HG02973 (cell line): Measurements from ENCODE around the gene CNOT4.

Source experiments
- ATAC-seq: cut with Tn5 transposase; IDR thresholded peaks from one replicate; pipeline ENCODE4 v1.9.1; 2021; ENCODE audit warnings: moderate library complexity; ENCODE audit not compliant: unreplicated experiment

The CNOT4 gene

GRCh38 chr7:135509839-135510591, at the start of gene CNOT4:
TSS of gene CNOT4 (minus strand) at chr7:135510102. CDS start at chr7:135438331, 71,771 bp downstream.
- ATAC-seq = peak; percentile 94

GRCh38 chr7:135558881-135559280, 49.0 kb upstream of the CNOT4 start:
- ATAC-seq = no peak

GRCh38 chr7:135558337-135558767, 48.5 kb upstream of the CNOT4 start:
- ATAC-seq = peak; percentile 70

- ATAC-seq = peak; percentile 62
Observed at GRCh38 chr7:135557455-135558336, 47.8 kb upstream of the CNOT4 start, which contains the start of gene NUP205. TSS of gene NUP205 (plus strand) at chr7:135557917. CDS start at chr7:135557945, 28 bp downstream.

GRCh38 chr7:135553346-135553745, 43.4 kb upstream of the CNOT4 start:
- no peak for ATAC-seq

GRCh38 chr7:135552148-135552547, 42.2 kb upstream of the CNOT4 start:
- ATAC-seq = no peak

GRCh38 chr7:135550196-135550595, 40.3 kb upstream of the CNOT4 start:
- no peak for ATAC-seq

GRCh38 chr7:135541029-135541428, 31.1 kb upstream of the CNOT4 start:
- no peak for ATAC-seq

- no peak for ATAC-seq
Observed at GRCh38 chr7:135539629-135540028, 29.7 kb upstream of the CNOT4 start.

- no peak for ATAC-seq
Observed at GRCh38 chr7:135538376-135538775, 28.5 kb upstream of the CNOT4 start.

- ATAC-seq = no peak
Observed at GRCh38 chr7:135537905-135538304, 28.0 kb upstream of the CNOT4 start.

GRCh38 chr7:135537453-135537852, 27.6 kb upstream of the CNOT4 start:
- ATAC-seq = no peak

- ATAC-seq = no peak
Observed at GRCh38 chr7:135536150-135536549, 26.2 kb upstream of the CNOT4 start.

- no peak for ATAC-seq
Observed at GRCh38 chr7:135527025-135527424, 17.1 kb upstream of the CNOT4 start.

- no peak for ATAC-seq
Observed at GRCh38 chr7:135525426-135525825, 15.5 kb upstream of the CNOT4 start.

- ATAC-seq = no peak
Observed at GRCh38 chr7:135523146-135523545, 13.2 kb upstream of the CNOT4 start.

GRCh38 chr7:135522509-135522908, 12.6 kb upstream of the CNOT4 start:
- ATAC-seq = no peak

GRCh38 chr7:135519871-135520270, 10.0 kb upstream of the CNOT4 start:
- no peak for ATAC-seq

GRCh38 chr7:135519233-135519688, 9.4 kb upstream of the CNOT4 start:
- no peak for ATAC-seq

- ATAC-seq = no peak
Observed at GRCh38 chr7:135518748-135519147, 8.8 kb upstream of the CNOT4 start.

- ATAC-seq = no peak
Observed at GRCh38 chr7:135517060-135517459, 7.2 kb upstream of the CNOT4 start.

GRCh38 chr7:135514856-135515255, 5.0 kb upstream of the CNOT4 start:
- no peak for ATAC-seq
